ENCODE results near the gene KPNA3.
A peak's percentile ranks its signal among the peaks of the same experiment; 100 is the strongest.

KPNA3 gene

GRCh38 chr13:49789968-49790367 lies 2.5 kb downstream of the KPNA3 start:
- TF ChIP-seq CTCF (conservative IDR thresholded peaks at IDR 0.05; ENCODE audit: low read depth, low read length), result no peak
- H3K36me3 ChIP-seq (ENCODE audit: insufficient read depth), result no peaks in the 10 kb centered on the region
- no peak overlapping the region for H3K4me3 ChIP-seq (IDR thresholded peaks at IDR 0.05; ENCODE audit: insufficient read depth, low read depth, low read length)
- no peak overlapping the region for H3K9ac ChIP-seq
- peak overlapping the region; percentile 64; the same call in 1 of the 2 replicates for H3K4me2 ChIP-seq
- peaks cover 9% of the 10 kb centered on the region for H3K4me1 ChIP-seq (ENCODE audit: low read depth, poor library complexity, severe bottlenecking)
- no peak overlapping the region for H2AFZ ChIP-seq (ENCODE audit: low read depth)
- H3K27ac ChIP-seq, result no peak overlapping the region
- peaks cover 53% of the 10 kb centered on the region for H3K79me2 ChIP-seq (ENCODE audit: insufficient read depth, low read depth)
- H4K20me1 ChIP-seq (ENCODE audit: insufficient read depth), result 0 out of 2 replicates have a peak, but pooled peaks cover 6% of the 10 kb centered on the region
- no peaks in the 10 kb centered on the region for H3K27me3 ChIP-seq (ENCODE audit: insufficient read depth, low read depth)

- no peaks in the 10 kb centered on the region for H3K36me3 ChIP-seq (ENCODE audit: insufficient read depth)
- peaks cover 84% of the 10 kb centered on the region for H3K79me2 ChIP-seq (ENCODE audit: insufficient read depth, low read depth)
- no peaks in the 10 kb centered on the region for H3K27me3 ChIP-seq (ENCODE audit: insufficient read depth, low read depth)
- H4K20me1 ChIP-seq (ENCODE audit: insufficient read depth), result 0 out of 2 replicates have a peak, but pooled peaks cover 13% of the 10 kb centered on the region
- H3K4me2 ChIP-seq, result no peak overlapping the region
- peaks cover 10% of the 10 kb centered on the region for H3K4me1 ChIP-seq (ENCODE audit: low read depth, poor library complexity, severe bottlenecking)
- H2AFZ ChIP-seq (ENCODE audit: low read depth), result no peak overlapping the region
- no peak for TF ChIP-seq CTCF (conservative IDR thresholded peaks at IDR 0.05; ENCODE audit: low read depth, low read length)
- no peak overlapping the region for H3K27ac ChIP-seq
- no peak overlapping the region for H3K4me3 ChIP-seq (IDR thresholded peaks at IDR 0.05; ENCODE audit: insufficient read depth, low read depth, low read length)
- H3K9ac ChIP-seq, result no peak overlapping the region
These were observed 6.0 kb downstream of the KPNA3 start for GRCh38 chr13:49786401-49787008.

- no peaks in the 10 kb centered on the region for H3K36me3 ChIP-seq (ENCODE audit: insufficient read depth)
- peaks cover 14% of the 10 kb centered on the region for H3K4me1 ChIP-seq (ENCODE audit: low read depth, poor library complexity, severe bottlenecking)
- no peak overlapping the region for H2AFZ ChIP-seq (ENCODE audit: low read depth)
- no peaks in the 10 kb centered on the region for H3K27me3 ChIP-seq (ENCODE audit: insufficient read depth, low read depth)
- H4K20me1 ChIP-seq (ENCODE audit: insufficient read depth), result 0 out of 2 replicates have a peak, but pooled peaks cover 13% of the 10 kb centered on the region
- H3K9ac ChIP-seq, result no peak overlapping the region
- TF ChIP-seq CTCF (conservative IDR thresholded peaks at IDR 0.05; ENCODE audit: low read depth, low read length), result no peak
- H3K27ac ChIP-seq, result no peak overlapping the region
- H3K4me3 ChIP-seq (IDR thresholded peaks at IDR 0.05; ENCODE audit: insufficient read depth, low read depth, low read length), result no peak overlapping the region
- peaks cover 76% of the 10 kb centered on the region for H3K79me2 ChIP-seq (ENCODE audit: insufficient read depth, low read depth)
- H3K4me2 ChIP-seq, result no peak overlapping the region
These were observed 7.5 kb downstream of the KPNA3 start for GRCh38 chr13:49784886-49785570.

- no peak for TF ChIP-seq CTCF (conservative IDR thresholded peaks at IDR 0.05; ENCODE audit: low read depth, low read length)
- H3K4me2 ChIP-seq, result no peak overlapping the region
- 0 out of 2 replicates have a peak, but pooled peaks cover 13% of the 10 kb centered on the region for H4K20me1 ChIP-seq (ENCODE audit: insufficient read depth)
These were observed 8.6 kb downstream of the KPNA3 start for GRCh38 chr13:49783865-49784264.

More at GRCh38 chr13:49783865-49784264, 8.6 kb downstream of the KPNA3 start:
- Histone ChIP-seq H3K4me3 (IDR thresholded peaks at IDR 0.05; ENCODE audit: insufficient read depth, low read depth, low read length) (no peak overlapping the region), H2AFZ (ENCODE audit: low read depth) (no peak overlapping the region), H3K9ac (no peak overlapping the region), H3K79me2 (ENCODE audit: insufficient read depth, low read depth) (peaks cover 71% of the 10 kb centered on the region), H3K27me3 (ENCODE audit: insufficient read depth, low read depth) (no peaks in the 10 kb centered on the region), H3K4me1 (ENCODE audit: low read depth, poor library complexity, severe bottlenecking) (peaks cover 24% of the 10 kb centered on the region), H3K27ac (no peak overlapping the region), H3K36me3 (ENCODE audit: insufficient read depth) (no peaks in the 10 kb centered on the region)

Data from KMS-11 (cell line).